Effector memory CD4-positive, alpha-beta T cell (primary cell): ENCODE data around the gene GNAQ.

ENCODE experiments used
- DNase-seq, 3 donors: peaks; one replicate each; pipeline ENCODE4 v3.0.0-alpha.2; 2020
- H3K27ac ChIP-seq: 2 replicates; pipeline ENCODE4 v1.7.0; 2013; ENCODE audit warnings: mild to moderate bottlenecking, low read length, moderate library complexity; ENCODE audit not compliant: insufficient read depth, poor library complexity, severe bottlenecking
- H3K27me3 ChIP-seq: replicated peaks from 2 replicates; pipeline ENCODE4 v1.7.0; 2013; ENCODE audit warnings: mild to moderate bottlenecking, low read length; ENCODE audit not compliant: insufficient read depth, control insufficient read depth, poor library complexity, severe bottlenecking
- H3K36me3 ChIP-seq: 2 replicates; pipeline ENCODE4 v1.7.0; 2013; ENCODE audit warnings: mild to moderate bottlenecking, low read length, moderate library complexity; ENCODE audit not compliant: control insufficient read depth, insufficient read depth
- H3K4me1 ChIP-seq: 2 replicates; pipeline ENCODE4 v1.7.0; 2013; ENCODE audit warnings: low read length, mild to moderate bottlenecking; ENCODE audit not compliant: control insufficient read depth, insufficient read depth, poor library complexity, severe bottlenecking
- H3K4me3 ChIP-seq: 2 replicates; pipeline ENCODE4 v1.7.0; 2013; ENCODE audit warnings: low read length, low read depth, mild to moderate bottlenecking; ENCODE audit not compliant: insufficient read depth, poor library complexity, severe bottlenecking
- H3K9me3 ChIP-seq: 2 replicates; pipeline ENCODE4 v1.7.0; 2013; ENCODE audit warnings: mild to moderate bottlenecking, low read length, moderate library complexity; ENCODE audit not compliant: control insufficient read depth

The GNAQ gene

GRCh38 chr9:78032730-78033457 is 1.3 kb upstream of the GNAQ start:
- Histone ChIP-seq H3K4me3 (peak overlapping the region; percentile 60), H3K27ac (peak overlapping the region; percentile 70), H3K9me3 (no peaks in the 10 kb centered on the region), H3K36me3 (no peaks in the 10 kb centered on the region), H3K27me3 (no peaks in the 10 kb centered on the region), H3K4me1 (peaks cover 25% of the 10 kb centered on the region)
- DNase-seq: no peak

- peak; percentile 65 to 69 (median 68) for DNase-seq
- peaks cover 25% of the 10 kb centered on the region for H3K4me1 ChIP-seq
Observed at GRCh38 chr9:78031893-78032729, 500 bp upstream of the GNAQ start.

GRCh38 chr9:78030553-78031443 is 813 bp downstream of the GNAQ start:
- no peaks in the 10 kb centered on the region for H3K27me3 ChIP-seq
- peaks cover 25% of the 10 kb centered on the region for H3K4me1 ChIP-seq
- no peaks in the 10 kb centered on the region for H3K9me3 ChIP-seq
- H3K27ac ChIP-seq: peak overlapping the region; percentile 81
- H3K4me3 ChIP-seq: peak overlapping the region; percentile 78
- H3K36me3 ChIP-seq: no peaks in the 10 kb centered on the region
- peak; percentile 10 to 36 (median 30) for DNase-seq

More at GRCh38 chr9:78031893-78032729, 500 bp upstream of the GNAQ start:
- Histone ChIP-seq H3K27ac (peak overlapping the region; percentile 70), H3K4me3 (peak overlapping the region; percentile 60), H3K9me3 (no peaks in the 10 kb centered on the region), H3K36me3 (no peaks in the 10 kb centered on the region), H3K27me3 (no peaks in the 10 kb centered on the region)

GRCh38 chr9:78030296-78030552 is 1.4 kb downstream of the GNAQ start:
- no peak for DNase-seq
- Histone ChIP-seq H3K27me3 (no peaks in the 10 kb centered on the region), H3K27ac (peak overlapping the region; percentile 81), H3K4me3 (peak overlapping the region; percentile 78), H3K4me1 (peaks cover 24% of the 10 kb centered on the region), H3K36me3 (no peaks in the 10 kb centered on the region), H3K9me3 (no peaks in the 10 kb centered on the region)

- H3K27me3 ChIP-seq: no peaks in the 10 kb centered on the region
- H3K4me3 ChIP-seq: peak overlapping the region; percentile 78
- peaks cover 19% of the 10 kb centered on the region for H3K4me1 ChIP-seq
- no peaks in the 10 kb centered on the region for H3K9me3 ChIP-seq
- H3K27ac ChIP-seq: peak overlapping the region; percentile 81
- no peaks in the 10 kb centered on the region for H3K36me3 ChIP-seq
- DNase-seq: no peak
Observed at GRCh38 chr9:78029551-78030295, 1.9 kb downstream of the GNAQ start.

- Histone ChIP-seq H3K36me3 (no peaks in the 10 kb centered on the region), H3K27me3 (no peaks in the 10 kb centered on the region), H3K9me3 (no peaks in the 10 kb centered on the region), H3K4me3 (peak overlapping the region; percentile 78), H3K27ac (peak overlapping the region; percentile 14), H3K4me1 (peaks cover 18% of the 10 kb centered on the region)
- DNase-seq: no peak
Observed at GRCh38 chr9:78028926-78029325, 2.7 kb downstream of the GNAQ start.

- no peak overlapping the region for H3K4me3 ChIP-seq
- H3K27ac ChIP-seq: no peak overlapping the region
- H3K27me3 ChIP-seq: no peaks in the 10 kb centered on the region
- DNase-seq: no peak
- peaks cover 11% of the 10 kb centered on the region for H3K4me1 ChIP-seq
- no peaks in the 10 kb centered on the region for H3K36me3 ChIP-seq
- H3K9me3 ChIP-seq: no peaks in the 10 kb centered on the region
Observed at GRCh38 chr9:78026947-78027346, 4.7 kb downstream of the GNAQ start.

- H3K9me3 ChIP-seq: no peaks in the 10 kb centered on the region
- H3K27ac ChIP-seq: no peak overlapping the region
- H3K36me3 ChIP-seq: no peaks in the 10 kb centered on the region
- no peak overlapping the region for H3K4me3 ChIP-seq
- no peaks in the 10 kb centered on the region for H3K27me3 ChIP-seq
- DNase-seq: no peak
- peaks cover 14% of the 10 kb centered on the region for H3K4me1 ChIP-seq
Observed at GRCh38 chr9:78026416-78026815, 5.2 kb downstream of the GNAQ start.

- H3K9me3 ChIP-seq: no peaks in the 10 kb centered on the region
- H3K36me3 ChIP-seq: no peaks in the 10 kb centered on the region
- H3K27me3 ChIP-seq: no peaks in the 10 kb centered on the region
- H3K27ac ChIP-seq: no peak overlapping the region
- no peak for DNase-seq
- no peak overlapping the region for H3K4me3 ChIP-seq
- peaks cover 17% of the 10 kb centered on the region for H3K4me1 ChIP-seq
Observed at GRCh38 chr9:78025186-78025585, 6.4 kb downstream of the GNAQ start.
